Activated T-cell treated with anti-CD3 and anti-CD28 coated beads, Interleukin-2, amount 50 U/mL, for 24 hours (primary cell): ENCODE results near the gene RTN4RL1.
A peak's percentile ranks its signal among the peaks of the same experiment; 100 is the strongest.

Experiments
- DNase-seq: peaks from one replicate; pipeline ENCODE4 v3.0.0-alpha.2; 2020
- H3K27ac Mint-ChIP-seq: 2 replicates; pipeline ENCODE4 v1.8.0; 2020; ENCODE audit warnings: mild to moderate bottlenecking, mixed read lengths
- H3K27me3 Mint-ChIP-seq: 2 replicates; pipeline ENCODE4 v1.8.0; 2020; ENCODE audit warnings: mixed read lengths
- H3K36me3 Mint-ChIP-seq: 2 replicates; pipeline ENCODE4 v1.8.0; 2020; ENCODE audit warnings: low read depth, mixed read lengths
- H3K4me1 Mint-ChIP-seq: 2 replicates; pipeline ENCODE4 v1.8.0; 2020; ENCODE audit warnings: low read depth, mixed read lengths
- H3K4me3 Mint-ChIP-seq: 2 replicates; pipeline ENCODE4 v1.8.0; 2020; ENCODE audit warnings: mild to moderate bottlenecking, moderate library complexity, mixed read lengths
- H3K9me3 Mint-ChIP-seq: 2 replicates; pipeline ENCODE4 v1.8.0; 2020; ENCODE audit warnings: mixed read lengths

The RTN4RL1 gene

GRCh38 chr17:1916963-1917715, 108.0 kb downstream of the RTN4RL1 start:
- Mint-ChIP-seq H3K36me3 (no peaks in the 10 kb centered on the region), H3K4me3 (no peak overlapping the region), H3K9me3 (no peaks in the 10 kb centered on the region), H3K27ac (no peak overlapping the region), H3K4me1 (no peaks in the 10 kb centered on the region), H3K27me3 (peaks cover 15% of the 10 kb centered on the region)
- no peak for DNase-seq

DNA sequence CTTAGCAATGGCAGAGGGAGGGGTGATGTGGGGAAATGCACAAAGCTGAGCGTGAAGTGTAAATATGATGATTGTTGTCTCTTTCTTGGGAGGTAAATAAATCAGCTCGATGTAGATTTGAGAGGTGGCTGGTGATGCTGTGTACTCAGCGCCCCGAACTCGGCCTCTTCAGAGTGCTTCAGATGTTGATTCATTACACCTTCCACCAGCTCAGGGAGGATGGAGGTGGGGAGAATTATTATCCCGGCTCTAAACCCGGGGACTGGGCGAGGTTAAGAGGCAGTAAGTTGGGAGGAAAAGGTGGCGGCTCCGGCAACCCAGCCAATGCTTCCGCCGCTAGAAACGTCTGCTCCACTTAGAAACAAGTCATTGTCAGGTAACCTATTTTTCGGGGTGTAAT, 108.8 kb downstream of the RTN4RL1 start:
- DNase-seq: no peak
- H3K4me1 Mint-ChIP-seq: no peaks in the 10 kb centered on the region
- no peaks in the 10 kb centered on the region for H3K36me3 Mint-ChIP-seq
- H3K9me3 Mint-ChIP-seq: no peaks in the 10 kb centered on the region
- H3K4me3 Mint-ChIP-seq: no peak overlapping the region
- H3K27me3 Mint-ChIP-seq: peaks cover 23% of the 10 kb centered on the region
- H3K27ac Mint-ChIP-seq: no peak overlapping the region

DNA sequence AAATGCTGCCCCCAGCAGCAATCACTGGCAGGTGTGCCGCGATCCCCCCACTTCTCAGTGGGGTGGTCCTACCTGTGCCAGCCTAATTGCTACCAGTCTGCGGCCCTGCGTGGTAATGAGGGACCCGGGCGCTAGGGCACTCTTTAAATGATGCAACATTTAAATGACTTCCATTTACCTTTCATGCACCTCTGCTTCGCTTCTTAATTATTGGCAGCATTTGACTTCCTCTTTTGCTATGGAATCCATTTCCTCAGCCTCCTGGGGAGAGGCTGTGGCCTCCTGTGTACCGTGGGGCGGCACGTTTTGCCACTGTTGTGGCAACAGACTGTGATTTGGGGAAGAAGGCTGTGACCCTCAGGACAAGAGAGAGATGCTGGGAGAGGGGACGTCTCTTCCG, 109.2 kb downstream of the RTN4RL1 start:
- no peaks in the 10 kb centered on the region for H3K4me1 Mint-ChIP-seq
- H3K27me3 Mint-ChIP-seq: peaks cover 25% of the 10 kb centered on the region
- no peak overlapping the region for H3K27ac Mint-ChIP-seq
- H3K9me3 Mint-ChIP-seq: no peaks in the 10 kb centered on the region
- no peaks in the 10 kb centered on the region for H3K36me3 Mint-ChIP-seq
- no peak for DNase-seq
- no peak overlapping the region for H3K4me3 Mint-ChIP-seq

DNA sequence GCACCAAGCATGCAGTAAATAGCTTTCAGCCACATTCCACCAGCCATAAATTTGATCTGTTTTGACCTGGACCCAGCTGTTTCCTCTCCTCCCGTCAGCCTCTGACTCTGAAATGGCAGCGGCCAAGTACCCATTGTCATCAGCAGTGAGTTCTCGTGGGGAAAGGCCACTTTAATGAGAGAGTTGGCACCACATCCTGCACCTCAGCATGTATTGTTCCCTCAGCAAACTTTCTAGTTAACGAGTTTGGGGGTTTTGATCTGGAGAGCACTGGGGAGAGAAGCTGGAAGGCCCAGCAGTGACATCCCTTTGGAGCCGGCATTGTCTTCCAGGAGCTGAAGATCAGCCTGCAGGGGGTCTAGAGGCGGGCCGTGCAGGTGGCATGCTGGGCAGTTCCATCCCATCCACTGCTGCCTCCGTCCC, 110.5 kb downstream of the RTN4RL1 start:
- Mint-ChIP-seq H3K27me3 (peaks cover 32% of the 10 kb centered on the region), H3K9me3 (no peaks in the 10 kb centered on the region), H3K27ac (no peak overlapping the region), H3K4me3 (no peak overlapping the region), H3K4me1 (no peaks in the 10 kb centered on the region), H3K36me3 (no peaks in the 10 kb centered on the region)
- no peak for DNase-seq

- Mint-ChIP-seq H3K4me1 (peaks cover 4% of the 10 kb centered on the region), H3K27ac (no peak overlapping the region), H3K27me3 (peaks cover 41% of the 10 kb centered on the region), H3K9me3 (no peaks in the 10 kb centered on the region), H3K36me3 (no peaks in the 10 kb centered on the region), H3K4me3 (no peak overlapping the region)
- DNase-seq: no peak
Measured at GRCh38 chr17:1913702-1914101, 111.4 kb downstream of the RTN4RL1 start.

- Mint-ChIP-seq H3K27ac (no peak overlapping the region), H3K4me1 (peaks cover 8% of the 10 kb centered on the region), H3K27me3 (peaks cover 55% of the 10 kb centered on the region), H3K36me3 (no peaks in the 10 kb centered on the region), H3K9me3 (no peaks in the 10 kb centered on the region), H3K4me3 (no peak overlapping the region)
- DNase-seq: no peak
Measured at GRCh38 chr17:1912146-1912545, 113.0 kb downstream of the RTN4RL1 start.

- H3K27me3 Mint-ChIP-seq: peaks cover 70% of the 10 kb centered on the region
- DNase-seq: no peak
- H3K4me3 Mint-ChIP-seq: no peak overlapping the region
- H3K9me3 Mint-ChIP-seq: no peaks in the 10 kb centered on the region
- no peak overlapping the region for H3K27ac Mint-ChIP-seq
- H3K4me1 Mint-ChIP-seq: peaks cover 8% of the 10 kb centered on the region
- no peaks in the 10 kb centered on the region for H3K36me3 Mint-ChIP-seq
Measured at GRCh38 chr17:1909985-1910384, 115.1 kb downstream of the RTN4RL1 start.

DNA sequence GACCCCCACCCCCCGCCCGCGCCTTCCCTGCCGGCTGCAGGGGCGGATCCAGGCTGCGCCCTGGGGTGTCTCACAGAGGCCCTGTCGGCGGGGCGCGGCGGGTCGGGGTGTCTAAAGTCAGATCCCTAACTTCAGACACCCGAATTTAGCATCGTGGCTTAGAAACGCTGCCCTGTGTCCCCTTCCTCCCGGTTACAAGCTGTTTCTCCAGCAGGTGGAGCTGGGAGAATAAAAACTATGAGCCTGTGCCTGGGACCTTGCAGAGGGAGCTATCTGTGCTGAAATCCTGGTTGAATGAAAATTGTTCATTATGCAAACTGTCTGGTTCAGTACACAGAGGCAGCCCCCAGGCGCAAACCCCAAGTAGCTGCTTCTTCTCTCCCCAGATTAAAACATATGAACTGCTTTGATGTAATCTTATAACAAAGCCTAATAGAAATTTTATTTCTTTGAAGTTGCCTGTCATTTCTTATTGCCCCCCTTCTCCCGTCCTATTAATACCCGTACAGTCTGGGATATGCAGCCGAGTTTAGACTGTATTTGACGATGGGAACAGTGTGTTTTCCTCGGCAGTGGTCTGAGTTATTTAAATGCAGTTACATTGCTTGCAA, 116.3 kb downstream of the RTN4RL1 start:
- peak; percentile 40 for DNase-seq
- H3K27ac Mint-ChIP-seq: no peak overlapping the region
- peaks cover 73% of the 10 kb centered on the region for H3K27me3 Mint-ChIP-seq
- H3K4me1 Mint-ChIP-seq: peaks cover 8% of the 10 kb centered on the region
- H3K4me3 Mint-ChIP-seq: no peak overlapping the region
- no peaks in the 10 kb centered on the region for H3K36me3 Mint-ChIP-seq
- no peaks in the 10 kb centered on the region for H3K9me3 Mint-ChIP-seq

- H3K27ac Mint-ChIP-seq: no peak overlapping the region
- H3K9me3 Mint-ChIP-seq: no peaks in the 10 kb centered on the region
- no peak overlapping the region for H3K4me3 Mint-ChIP-seq
- no peaks in the 10 kb centered on the region for H3K36me3 Mint-ChIP-seq
- peak; percentile 45 for DNase-seq
- H3K4me1 Mint-ChIP-seq: peaks cover 8% of the 10 kb centered on the region
- peaks cover 71% of the 10 kb centered on the region for H3K27me3 Mint-ChIP-seq
Measured at GRCh38 chr17:1907909-1908698, 117.0 kb downstream of the RTN4RL1 start.

DNA sequence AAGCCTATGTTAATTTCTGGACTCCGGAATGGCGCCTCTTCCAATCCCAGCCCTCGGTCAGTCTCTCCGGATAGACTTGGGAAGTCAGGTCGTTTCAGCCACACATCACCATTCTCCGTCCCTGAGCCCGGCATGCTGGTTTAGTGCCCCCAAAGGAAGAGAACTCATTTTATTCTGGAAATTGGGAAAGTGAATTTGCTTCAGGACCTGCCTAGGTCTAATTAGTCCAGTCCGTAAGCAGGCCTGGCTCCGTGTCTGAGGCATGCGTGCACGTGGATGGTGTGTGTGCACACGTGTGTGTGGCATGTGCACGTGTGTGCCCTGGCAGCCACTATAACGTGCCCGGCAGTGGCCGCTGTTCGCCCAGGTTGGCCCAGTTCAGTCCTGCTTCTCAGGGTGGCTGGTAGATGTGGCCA, 117.9 kb downstream of the RTN4RL1 start:
- Mint-ChIP-seq H3K4me1 (peaks cover 8% of the 10 kb centered on the region), H3K27me3 (peaks cover 62% of the 10 kb centered on the region), H3K36me3 (no peaks in the 10 kb centered on the region), H3K4me3 (no peak overlapping the region), H3K27ac (no peak overlapping the region), H3K9me3 (no peaks in the 10 kb centered on the region)
- no peak for DNase-seq

DNA sequence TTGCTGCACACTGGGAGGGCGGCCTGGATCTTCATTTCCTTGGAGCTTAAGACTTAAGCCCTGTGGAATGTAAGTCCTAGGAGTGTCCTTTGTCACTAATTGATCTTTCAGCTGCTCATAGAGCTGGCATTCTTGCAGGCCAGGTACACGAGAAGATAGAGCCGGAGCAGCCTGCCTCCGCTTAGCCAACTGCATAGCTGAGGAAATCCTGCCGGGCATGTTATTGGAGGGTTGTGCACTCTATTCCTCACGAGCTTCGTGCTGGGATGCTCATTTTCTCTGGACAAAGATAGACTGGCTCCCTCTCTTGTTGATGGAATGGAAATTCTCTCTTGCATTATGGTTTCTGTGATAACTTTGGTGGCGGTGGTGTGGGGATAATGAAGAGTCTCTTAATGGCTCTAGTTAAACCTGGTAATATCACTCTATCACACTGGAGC, 118.5 kb downstream of the RTN4RL1 start:
- peaks cover 8% of the 10 kb centered on the region for H3K4me1 Mint-ChIP-seq
- H3K27me3 Mint-ChIP-seq: peaks cover 56% of the 10 kb centered on the region
- H3K27ac Mint-ChIP-seq: no peak overlapping the region
- H3K4me3 Mint-ChIP-seq: no peak overlapping the region
- no peaks in the 10 kb centered on the region for H3K36me3 Mint-ChIP-seq
- DNase-seq: no peak
- H3K9me3 Mint-ChIP-seq: no peaks in the 10 kb centered on the region

DNA sequence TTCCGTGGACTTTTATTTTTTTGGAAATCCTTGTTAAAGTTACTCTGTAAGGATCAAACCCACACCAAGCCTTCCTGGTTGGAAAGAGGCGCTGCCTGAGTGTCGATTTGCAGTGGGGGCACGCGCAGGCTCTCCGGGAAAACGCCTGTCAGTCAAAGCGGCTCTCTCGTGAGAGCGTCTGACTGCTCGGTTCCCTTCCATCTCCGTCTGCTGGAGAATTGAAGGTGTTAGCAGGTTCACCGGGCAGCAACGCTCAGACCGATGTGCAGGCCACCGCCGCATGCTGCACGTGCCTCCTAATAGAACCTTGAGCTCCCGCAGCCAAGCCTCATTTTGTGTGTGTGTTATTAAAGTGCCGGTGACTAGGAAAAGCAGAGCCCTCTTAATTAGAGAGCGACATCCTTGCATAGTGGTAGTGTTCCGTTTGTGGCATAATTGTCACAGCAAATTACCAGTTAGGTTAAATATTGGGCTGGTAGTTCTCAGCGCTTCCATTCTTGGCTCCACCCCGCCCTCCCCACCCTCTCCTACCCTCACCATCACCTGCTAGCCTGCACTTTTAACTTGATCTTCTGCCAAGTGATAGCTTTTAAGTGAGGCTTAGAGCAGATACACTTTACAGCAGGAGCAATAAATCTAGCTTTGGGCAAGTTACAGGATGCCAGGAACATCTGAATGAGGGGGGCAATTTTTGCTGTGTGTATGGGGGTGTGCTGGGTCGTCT, 119.8 kb downstream of the RTN4RL1 start:
- H3K27me3 Mint-ChIP-seq: peaks cover 50% of the 10 kb centered on the region
- no peaks in the 10 kb centered on the region for H3K9me3 Mint-ChIP-seq
- H3K27ac Mint-ChIP-seq: no peak overlapping the region
- H3K4me1 Mint-ChIP-seq: peaks cover 8% of the 10 kb centered on the region
- no peak overlapping the region for H3K4me3 Mint-ChIP-seq
- no peaks in the 10 kb centered on the region for H3K36me3 Mint-ChIP-seq
- no peak for DNase-seq

GRCh38 chr17:1904273-1905182, 120.6 kb downstream of the RTN4RL1 start:
- Mint-ChIP-seq H3K27me3 (peaks cover 42% of the 10 kb centered on the region), H3K4me1 (peaks cover 8% of the 10 kb centered on the region), H3K4me3 (no peak overlapping the region), H3K36me3 (peaks cover 3% of the 10 kb centered on the region), H3K27ac (no peak overlapping the region), H3K9me3 (no peaks in the 10 kb centered on the region)
- DNase-seq: no peak
